Naive thymus-derived CD8-positive, alpha-beta T cell (primary cell): ENCODE data around the gene CBX5. TPM values are rescaled to one million over a fixed set of nuclear protein-coding genes. Genes with fewer than 3 reads are reported as not detected.
"Not testable (repeated sequence)": the region's sequence is repeated elsewhere in the genome, so short reads cannot be mapped to it uniquely, and the experiment has no call there.

Source experiments
- ATAC-seq, 2 donors: fragments of 150-1000 bp; cut with Tn5 transposase in 1 of 2; sonication (Bioruptor Pico), chemical (Tn5 transposase) in 1 of 2; 1 replicate in 1 of 2; 2 replicates in 1 of 2; pipeline ENCODE4 v1.10.0; 2021; ENCODE audit warnings: mild to moderate bottlenecking in 2 of 2, moderate library complexity in 2 of 2
- POLR2A ChIA-PET: fragments of 350-600 bp; sonication (Branson Sonifier 250); formaldehyde crosslinking; loops from one replicate; lab custom pipeline; 2021; ENCODE audit warnings: antibody characterized with exemption; lab: Charles Lee
- DNase-seq, 10 donors: peaks; one replicate each; pipeline versions ENCODE4 v3.0.0 to v3.0.0-alpha.2; 2020 to 2022
- H3K27ac Mint-ChIP-seq, 10 donors: one replicate each; pipeline ENCODE4 v1.8.0; 2020 to 2022; ENCODE audit warnings: mild to moderate bottlenecking in 10 of 10, mixed read lengths in 10 of 10, moderate library complexity in 4 of 10, inconsistent platforms in 1 of 10
- H3K27me3 Mint-ChIP-seq, 5 donors: one replicate each; pipeline ENCODE4 v1.8.0; 2021 to 2022; ENCODE audit warnings: mixed read lengths in 5 of 5
- H3K36me3 Mint-ChIP-seq, 3 donors: one replicate each; pipeline ENCODE4 v1.8.0; 2020 to 2022; ENCODE audit warnings: mixed read lengths in 3 of 3, mild to moderate bottlenecking in 2 of 3, inconsistent platforms in 1 of 3
- H3K4me1 Mint-ChIP-seq, 4 donors: one replicate each; pipeline ENCODE4 v1.8.0; 2021 to 2022; ENCODE audit warnings: mixed read lengths in 4 of 4
- H3K4me3 Mint-ChIP-seq, 10 donors: one replicate each; pipeline ENCODE4 v1.8.0; 2020 to 2022; ENCODE audit warnings: mild to moderate bottlenecking in 10 of 10, mixed read lengths in 10 of 10, moderate library complexity in 6 of 10, inconsistent platforms in 1 of 10
- H3K9me3 Mint-ChIP-seq, 9 donors: one replicate each; pipeline ENCODE4 v1.8.0; 2020 to 2022; ENCODE audit warnings: mixed read lengths in 9 of 9, mild to moderate bottlenecking in 3 of 9, inconsistent platforms in 1 of 9, moderate library complexity in 1 of 9
- polyA plus RNA-seq, 3 donors: library from polyadenylated mRNA; unstranded; fragments of 300-500 nt; fragmentation: Illumina TruSeq; gene quantifications; one replicate each; pipeline ENCODE4 v1.2.3, GENCODE V29; 2021
- total RNA-seq, 8 experiments: library from RNA in 2 of 8; stranded (reverse) in 2 of 8; gene quantifications; one replicate each; pipeline ENCODE4 v1.2.3 and lab custom pipeline; 2021 to 2026

CBX5 gene
- total and polyA plus RNA-seq, 5 experiments from 2014 or later = 23.7 to 70.5 (median 34.4) TPM

GRCh38 chr12:54204316-54204715, 75.6 kb downstream of the CBX5 start:
- Mint-ChIP-seq H3K4me1 (peaks cover 2 to 7% (median 4%) of the 10 kb centered on the region in 4 donors), H3K36me3 (no peaks in the 10 kb centered on the region), H3K27me3 (peaks cover 27 to 86% (median 47%) of the 10 kb centered on the region in 5 donors), H3K9me3 (no peaks in the 10 kb centered on the region), H3K4me3 (no peak overlapping the region), H3K27ac (no peak overlapping the region)
- POLR2A ChIA-PET = no interaction called here
- DNase-seq (no peak), ATAC-seq (no peak)

DNA sequence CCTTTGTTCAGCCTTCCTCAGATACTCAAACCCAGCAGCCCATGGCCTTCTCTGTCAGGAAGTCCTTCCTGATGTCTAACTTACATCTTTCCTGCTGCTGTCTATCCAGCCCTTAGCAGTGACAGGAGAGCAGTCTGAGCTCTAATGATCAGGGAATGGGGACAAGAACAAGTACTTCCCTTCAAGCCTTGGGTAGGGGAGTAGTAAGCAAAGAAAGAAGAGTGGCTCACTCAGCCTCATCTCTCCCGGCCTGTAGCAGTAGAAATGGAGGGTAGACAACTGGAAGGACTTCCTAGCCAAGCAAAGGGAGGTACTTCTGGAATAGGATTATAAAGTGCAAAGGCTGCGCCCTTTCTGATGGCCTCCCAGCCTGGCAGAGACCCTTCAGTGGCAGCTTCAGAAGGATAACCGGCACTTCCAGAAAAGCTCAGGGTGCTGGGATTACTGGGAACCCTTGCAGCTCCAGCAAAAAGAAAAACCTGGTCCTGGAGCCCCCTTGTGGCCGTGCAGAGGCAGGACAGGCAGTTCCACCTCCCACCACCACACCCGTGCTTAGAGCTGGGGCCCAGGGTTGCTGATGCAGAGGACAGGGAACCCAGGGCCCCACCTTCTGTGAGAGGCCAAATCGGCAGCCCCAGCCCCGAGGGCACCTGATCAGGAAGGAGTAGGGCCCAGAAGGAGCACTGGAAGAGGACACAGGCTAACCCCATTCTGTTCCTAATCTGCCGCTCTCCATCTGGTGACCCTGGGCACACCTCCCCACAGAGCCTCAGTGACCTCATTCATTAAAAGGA, 78.7 kb downstream of the CBX5 start:
- H3K36me3 Mint-ChIP-seq = no peaks in the 10 kb centered on the region
- POLR2A ChIA-PET = interaction anchor here (0.7 to 1.5 kb wide), 3 partner anchors 8 to 13 kb away, joined by 3 read pairs; no protein-coding TSS in a partner anchor
- ATAC-seq (peak; percentile 93 to 99), DNase-seq (peak; percentile 44 to 78 (median 64))
- H3K27ac Mint-ChIP-seq = no peak overlapping the region
- peaks cover 0 to 6% (median under 1%) of the 10 kb centered on the region in 4 donors for H3K4me1 Mint-ChIP-seq
- H3K9me3 Mint-ChIP-seq = no peaks in the 10 kb centered on the region
- peaks cover 35 to 97% (median 59%) of the 10 kb centered on the region in 5 donors for H3K27me3 Mint-ChIP-seq
- H3K4me3 Mint-ChIP-seq = no peak overlapping the region

- DNase-seq (no peak), ATAC-seq (no peak)
- POLR2A ChIA-PET = no interaction called here
- no peaks in the 10 kb centered on the region for H3K36me3 Mint-ChIP-seq
- peaks cover 35 to 97% (median 59%) of the 10 kb centered on the region in 5 donors for H3K27me3 Mint-ChIP-seq
- H3K9me3 Mint-ChIP-seq = no peaks in the 10 kb centered on the region
- no peak overlapping the region for H3K4me3 Mint-ChIP-seq
- H3K4me1 Mint-ChIP-seq = peaks cover 0 to 10% (median under 1%) of the 10 kb centered on the region in 4 donors
- peak overlapping the region in 1 of 10 donors; percentile 61 for H3K27ac Mint-ChIP-seq
These were observed 79.5 kb downstream of the CBX5 start for GRCh38 chr12:54200412-54200811.

- Mint-ChIP-seq H3K4me3 (no peak overlapping the region), H3K27me3 (peaks cover 40 to 98% (median 63%) of the 10 kb centered on the region in 5 donors), H3K4me1 (peaks cover 0 to 15% (median under 1%) of the 10 kb centered on the region in 4 donors), H3K27ac (no peak overlapping the region), H3K9me3 (no peaks in the 10 kb centered on the region), H3K36me3 (no peaks in the 10 kb centered on the region)
- no peak for ATAC-seq
- POLR2A ChIA-PET = no interaction called here
- no peak for DNase-seq
These were observed 80.0 kb downstream of the CBX5 start for GRCh38 chr12:54199917-54200316.

DNA sequence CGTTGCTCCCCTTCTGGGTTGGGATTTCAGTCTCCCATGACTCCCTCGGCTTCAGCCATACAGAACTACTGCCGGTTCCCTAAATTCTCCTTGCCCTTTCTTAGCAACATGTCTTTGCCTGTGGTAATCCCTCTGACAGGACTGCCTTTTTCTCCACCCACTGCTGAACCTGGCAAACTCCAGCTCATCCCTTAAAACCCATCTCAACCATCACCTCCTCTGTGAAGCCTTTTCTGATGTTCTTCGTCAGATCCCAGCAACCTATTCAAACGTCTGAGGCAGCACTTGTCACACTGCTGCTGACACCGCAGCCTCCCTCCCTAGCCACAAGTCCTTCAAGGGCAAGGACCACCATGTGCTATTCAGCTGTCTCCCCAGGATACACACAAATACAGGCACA, 80.9 kb downstream of the CBX5 start:
- Mint-ChIP-seq H3K36me3 (no peaks in the 10 kb centered on the region), H3K4me1 (peaks cover 0 to 15% (median under 1%) of the 10 kb centered on the region in 4 donors), H3K27ac (no peak overlapping the region), H3K9me3 (no peaks in the 10 kb centered on the region), H3K4me3 (no peak overlapping the region), H3K27me3 (peaks cover 43 to 99% (median 61%) of the 10 kb centered on the region in 5 donors)
- ATAC-seq = no peak
- POLR2A ChIA-PET = interaction anchor here (0.7 kb wide), 1 partner anchor 151 kb away, joined by 7 read pairs; no protein-coding TSS in a partner anchor
- DNase-seq = no peak

DNA sequence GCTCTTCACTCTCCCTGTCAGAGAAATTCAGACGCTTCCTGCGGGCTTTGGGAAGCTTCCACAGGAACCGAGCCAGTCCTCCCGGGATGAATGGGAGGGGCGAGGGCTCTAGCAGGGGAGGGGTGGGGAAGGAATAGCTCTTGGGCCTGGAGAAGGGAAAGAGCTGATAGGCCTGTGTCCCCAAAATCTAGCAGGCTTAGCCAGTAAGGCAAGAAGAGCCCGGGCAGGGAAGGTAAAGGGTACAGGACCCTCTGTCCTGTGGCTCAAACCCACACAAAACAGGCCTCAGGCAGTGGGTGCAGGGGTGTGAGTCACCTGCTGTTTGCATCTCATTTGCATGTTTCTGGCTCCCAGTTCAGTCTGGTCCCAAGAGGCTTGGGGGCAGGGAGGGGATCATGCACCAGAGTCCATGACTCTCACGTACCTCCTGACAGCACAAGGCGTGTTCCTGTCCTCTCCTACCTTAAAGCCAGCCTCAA, 82.5 kb downstream of the CBX5 start:
- POLR2A ChIA-PET = no interaction called here
- no peak overlapping the region for H3K27ac Mint-ChIP-seq
- H3K9me3 Mint-ChIP-seq = no peaks in the 10 kb centered on the region
- H3K27me3 Mint-ChIP-seq = peaks cover 51 to 100% (median 69%) of the 10 kb centered on the region in 5 donors
- H3K4me1 Mint-ChIP-seq = peaks cover 0 to 15% (median under 1%) of the 10 kb centered on the region in 4 donors
- no peak overlapping the region for H3K4me3 Mint-ChIP-seq
- DNase-seq (no peak), ATAC-seq (no peak)
- H3K36me3 Mint-ChIP-seq = no peaks in the 10 kb centered on the region

- no peak for ATAC-seq
- Mint-ChIP-seq H3K4me1 (peaks cover 0 to 16% (median under 1%) of the 10 kb centered on the region in 4 donors), H3K27ac (peak overlapping the region in 1 of 10 donors; percentile 37), H3K27me3 (peaks cover 55 to 100% (median 71%) of the 10 kb centered on the region in 5 donors), H3K4me3 (no peak overlapping the region), H3K9me3 (no peaks in the 10 kb centered on the region), H3K36me3 (no peaks in the 10 kb centered on the region)
- no peak for DNase-seq
- POLR2A ChIA-PET = no interaction called here
These were observed 82.9 kb downstream of the CBX5 start for GRCh38 chr12:54197010-54197409.

GRCh38 chr12:54196396-54196795, 83.5 kb downstream of the CBX5 start:
- Mint-ChIP-seq H3K27ac (no peak overlapping the region), H3K4me3 (no peak overlapping the region), H3K9me3 (no peaks in the 10 kb centered on the region), H3K36me3 (no peaks in the 10 kb centered on the region), H3K4me1 (peaks cover 0 to 20% (median 3%) of the 10 kb centered on the region in 4 donors), H3K27me3 (peaks cover 55 to 97% (median 72%) of the 10 kb centered on the region in 5 donors)
- no peak for ATAC-seq
- no peak for DNase-seq
- POLR2A ChIA-PET = no interaction called here

DNA sequence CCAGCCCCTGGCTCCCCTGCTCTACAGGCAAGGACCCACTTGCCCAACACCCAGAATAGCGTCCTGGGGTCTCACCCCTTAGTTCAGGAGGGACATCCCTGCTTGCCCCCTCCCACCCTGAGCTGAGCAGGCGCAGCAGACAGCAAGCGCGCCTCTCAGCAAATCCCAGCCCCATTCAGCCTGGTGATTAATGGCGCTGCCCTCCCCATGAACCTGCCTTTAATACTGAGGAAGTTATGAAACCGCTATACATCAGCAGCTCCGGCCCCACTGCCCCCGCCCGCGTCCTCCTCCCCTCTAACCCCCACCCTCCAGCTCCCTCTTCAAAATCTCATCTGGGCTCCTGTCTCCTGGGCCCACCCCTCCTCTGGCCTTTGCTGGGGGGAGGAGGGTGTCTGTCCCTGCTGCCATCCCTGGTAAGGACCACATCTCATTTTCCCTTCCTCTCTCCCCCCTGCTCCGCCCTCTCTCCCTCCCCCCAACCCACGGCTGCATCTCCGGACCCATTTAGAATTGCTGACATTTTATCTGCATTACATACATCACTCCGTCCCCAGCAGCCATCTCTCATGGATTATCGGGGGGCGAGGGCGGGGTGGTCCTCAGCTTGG, 84.1 kb downstream of the CBX5 start:
- Mint-ChIP-seq H3K36me3 (no peaks in the 10 kb centered on the region), H3K4me3 (peak overlapping the region in 1 of 10 donors; percentile 6), H3K27ac (peak overlapping the region in 1 of 10 donors; percentile 9), H3K4me1 (peaks cover 0 to 21% (median 5%) of the 10 kb centered on the region in 4 donors), H3K27me3 (peaks cover 51 to 94% (median 68%) of the 10 kb centered on the region in 5 donors), H3K9me3 (no peaks in the 10 kb centered on the region)
- POLR2A ChIA-PET = no interaction called here
- no peak for DNase-seq
- no peak for ATAC-seq

DNA sequence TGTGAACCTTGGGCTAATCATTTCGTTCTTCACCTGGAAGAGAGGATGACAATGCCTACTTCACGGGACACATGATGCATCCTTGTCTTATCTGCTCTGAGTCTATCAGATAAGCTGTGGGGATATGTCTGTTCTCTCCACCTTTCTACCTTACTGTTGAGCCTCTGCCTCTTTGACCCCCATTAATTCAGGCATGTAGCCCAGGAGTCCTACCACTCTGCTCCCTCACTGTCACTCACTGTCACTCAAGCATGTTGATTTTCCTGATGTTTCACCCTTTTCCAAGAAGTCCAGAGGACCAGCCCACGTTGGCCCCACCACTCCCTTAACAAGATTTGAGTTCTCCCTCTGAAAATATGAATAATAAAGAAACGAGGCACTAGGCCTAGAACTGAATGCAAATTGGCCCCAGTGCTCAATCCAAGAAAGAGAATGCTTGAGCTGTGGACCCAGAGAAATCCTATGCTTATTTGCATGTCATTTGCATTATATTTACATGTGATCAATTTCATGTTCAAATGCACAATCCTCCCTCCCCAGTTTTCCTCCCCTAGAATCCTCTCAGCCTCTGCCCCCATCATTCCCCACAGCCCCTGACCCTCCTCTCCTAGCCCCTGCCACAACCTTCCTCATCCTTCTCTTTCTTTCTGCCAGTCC, 84.7 kb downstream of the CBX5 start:
- ATAC-seq (no peak), DNase-seq (no peak)
- peaks cover 0 to 21% (median 5%) of the 10 kb centered on the region in 4 donors for H3K4me1 Mint-ChIP-seq
- POLR2A ChIA-PET = interaction anchor here (0.6 kb wide), 1 partner anchor 136 kb away, joined by 3 read pairs; no protein-coding TSS in a partner anchor
- peaks cover 48 to 94% (median 67%) of the 10 kb centered on the region in 5 donors for H3K27me3 Mint-ChIP-seq
- peak overlapping the region in 2 of 10 donors; percentile 9 to 46 for H3K27ac Mint-ChIP-seq
- H3K9me3 Mint-ChIP-seq = no peaks in the 10 kb centered on the region
- no peaks in the 10 kb centered on the region for H3K36me3 Mint-ChIP-seq
- peak overlapping the region in 1 of 10 donors; percentile 6 for H3K4me3 Mint-ChIP-seq

- Mint-ChIP-seq H3K27me3 (peaks cover 46 to 90% (median 62%) of the 10 kb centered on the region in 5 donors), H3K4me1 (peaks cover 0 to 21% (median 5%) of the 10 kb centered on the region in 4 donors)
- H3K27ac Mint-ChIP-seq, H3K36me3 Mint-ChIP-seq, H3K4me3 Mint-ChIP-seq, H3K9me3 Mint-ChIP-seq, ATAC-seq, DNase-seq: not testable (repeated sequence)
- POLR2A ChIA-PET = interaction anchor here (0.6 kb wide), 1 partner anchor 136 kb away, joined by 3 read pairs; no protein-coding TSS in a partner anchor
These were observed 85.3 kb downstream of the CBX5 start for GRCh38 chr12:54194611-54195010.

GRCh38 chr12:54193434-54193833, 86.5 kb downstream of the CBX5 start:
- peaks cover 3 to 29% (median 10%) of the 10 kb centered on the region in 4 donors for H3K4me1 Mint-ChIP-seq
- POLR2A ChIA-PET = interaction anchor here (1.0 kb wide), 1 partner anchor 8 kb away, joined by 3 read pairs; no protein-coding TSS in a partner anchor
- H3K9me3 Mint-ChIP-seq = no peaks in the 10 kb centered on the region
- no peak overlapping the region for H3K4me3 Mint-ChIP-seq
- ATAC-seq = no peak
- no peak for DNase-seq
- H3K27me3 Mint-ChIP-seq = peaks cover 38 to 78% (median 55%) of the 10 kb centered on the region in 5 donors
- no peak overlapping the region for H3K27ac Mint-ChIP-seq
- no peaks in the 10 kb centered on the region for H3K36me3 Mint-ChIP-seq
